ENCODE data around the gene CTNNBIP1. TPM values are rescaled to one million over a fixed set of nuclear protein-coding genes. Genes with fewer than 3 reads are reported as not detected.

Gene CTNNBIP1
- polyA plus RNA-seq, 1 of the 3 experiments (the other 2 are of a cell fraction): 57.6 TPM

DNA sequence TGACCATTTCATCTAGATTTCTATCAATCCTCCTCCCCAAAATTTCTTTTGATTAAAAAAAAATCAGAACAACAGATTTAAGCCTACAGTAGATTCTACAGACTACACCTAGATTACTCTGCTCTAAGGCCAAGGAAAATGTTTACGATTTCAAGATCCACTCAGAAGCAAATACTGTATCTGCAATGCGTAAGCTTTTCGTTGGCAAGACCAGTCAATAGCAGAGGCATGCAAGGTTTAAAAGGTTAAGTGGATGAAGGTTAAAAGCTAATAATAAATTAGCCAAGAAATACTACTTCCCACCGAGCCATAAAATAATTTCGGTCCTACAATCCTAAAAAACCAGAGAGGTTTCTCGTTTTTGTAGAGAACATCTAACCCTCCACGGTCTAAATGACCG, 87.6 kb downstream of the CTNNBIP1 start:
- H3K9ac ChIP-seq: peak overlapping the region; percentile 76
- H2AFZ ChIP-seq (ENCODE audit: low read depth): no peak overlapping the region
- H3K9me3 ChIP-seq: no peaks in the 10 kb centered on the region
- peaks cover 0 to 5% of the 10 kb centered on the region in 2 experiments for H3K36me3 ChIP-seq (replicated peaks in 1 of 2; ENCODE audit: control insufficient read depth in 1 of 2, insufficient read depth in 2 of 2, low read length in 1 of 2)
- DNase-seq: no peak
- H3K4me1 ChIP-seq (ENCODE audit: control insufficient read depth in 1 of 2, insufficient read depth in 2 of 2, low read depth in 1 of 2, low read length in 1 of 2): peaks cover 0 to 21% of the 10 kb centered on the region in 2 experiments; a peak in 3 of 4 replicates
- CTCF ChIA-PET: interaction anchor here (1.0 to 1.2 kb wide), 2 partner anchors 38 to 52 kb away, joined by 3 read pairs; no protein-coding TSS in a partner anchor
- peaks cover 55% of the 10 kb centered on the region for H3K79me2 ChIP-seq (ENCODE audit: insufficient read depth)
- no peaks in the 10 kb centered on the region for H3K27me3 ChIP-seq (ENCODE audit: insufficient read depth)
- H3K9me2 ChIP-seq: no peaks in the 10 kb centered on the region
- H4K20me1 ChIP-seq (ENCODE audit: insufficient read depth): peaks cover 25% of the 10 kb centered on the region
- POLR2A ChIA-PET: no interaction called here
- peaks cover 30% of the 10 kb centered on the region for H3F3A ChIP-seq (replicated peaks; ENCODE audit: insufficient read depth)
- no peak overlapping the region; a peak in 1 of 4 replicates for H3K27ac ChIP-seq (ENCODE audit: low read depth in 2 of 2, low read length in 1 of 2)
- H3K4me2 ChIP-seq: peak overlapping the region; percentile 94
- 11% methylated on average over 8 of the region's 8 CpGs for WGBS (ENCODE audit: low lambda C conversion rate)
- TF ChIP-seq FOSL2 (IDR thresholded peaks at IDR 0.05; ENCODE audit: borderline replicate concordance, low read depth) (no peak), GABPA (IDR thresholded peaks at IDR 0.05; ENCODE audit: low read depth) (no peak), JUND (IDR thresholded peaks at IDR 0.05) (no peak), TEAD4 (IDR thresholded peaks at IDR 0.05; ENCODE audit: borderline replicate concordance, insufficient read depth) (no peak)
- peak overlapping the region; percentile 74 to 92 for H3K4me3 ChIP-seq (ENCODE audit: low read depth in 2 of 2, low read length in 1 of 2)

DNA sequence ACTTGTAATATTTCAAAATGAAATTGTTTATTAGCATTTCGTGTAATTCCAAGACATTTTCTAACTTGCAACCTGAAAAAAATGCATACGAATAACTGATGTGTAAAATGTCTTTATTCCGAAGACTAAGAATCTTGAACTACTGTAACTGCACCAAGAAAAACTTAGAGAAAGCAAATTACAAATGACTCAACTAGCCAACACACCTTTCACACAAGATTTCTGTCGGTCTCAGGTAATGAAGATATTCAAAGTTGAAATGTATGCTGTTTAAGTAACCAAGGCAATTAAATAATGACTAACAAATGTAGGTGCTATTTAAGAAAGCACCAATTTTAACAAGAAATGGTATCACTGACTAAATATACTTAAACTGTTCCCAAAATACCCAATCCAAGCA, 88.4 kb downstream of the CTNNBIP1 start:
- no peak for TF ChIP-seq FOXM1 (IDR thresholded peaks at IDR 0.05; ENCODE audit: low read depth)
- no peak for TF ChIP-seq EP300 (IDR thresholded peaks at IDR 0.05; ENCODE audit: borderline replicate concordance in 1 of 2, low read depth in 1 of 2, low read length in 1 of 2)
- TF ChIP-seq RFX5 (IDR thresholded peaks at IDR 0.05; ENCODE audit: low read length): no peak
- TF ChIP-seq NFIC (IDR thresholded peaks at IDR 0.05; ENCODE audit: borderline replicate concordance): no peak
- TF ChIP-seq, protein P1, sequence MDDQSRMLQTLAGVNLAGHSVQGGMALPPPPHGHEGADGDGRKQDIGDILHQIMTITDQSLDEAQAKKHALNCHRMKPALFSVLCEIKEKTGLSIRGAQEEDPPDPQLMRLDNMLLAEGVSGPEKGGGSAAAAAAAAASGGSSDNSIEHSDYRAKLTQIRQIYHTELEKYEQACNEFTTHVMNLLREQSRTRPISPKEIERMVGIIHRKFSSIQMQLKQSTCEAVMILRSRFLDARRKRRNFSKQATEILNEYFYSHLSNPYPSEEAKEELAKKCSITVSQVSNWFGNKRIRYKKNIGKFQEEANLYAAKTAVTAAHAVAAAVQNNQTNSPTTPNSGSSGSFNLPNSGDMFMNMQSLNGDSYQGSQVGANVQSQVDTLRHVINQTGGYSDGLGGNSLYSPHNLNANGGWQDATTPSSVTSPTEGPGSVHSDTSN (IDR thresholded peaks at IDR 0.05): no peak
- TF ChIP-seq YY1 (IDR thresholded peaks at IDR 0.05; ENCODE audit: low read depth): no peak
- TF ChIP-seq SIN3A (IDR thresholded peaks at IDR 0.05; ENCODE audit: borderline replicate concordance, low read depth, low read length): no peak
- TF ChIP-seq, protein P2, sequence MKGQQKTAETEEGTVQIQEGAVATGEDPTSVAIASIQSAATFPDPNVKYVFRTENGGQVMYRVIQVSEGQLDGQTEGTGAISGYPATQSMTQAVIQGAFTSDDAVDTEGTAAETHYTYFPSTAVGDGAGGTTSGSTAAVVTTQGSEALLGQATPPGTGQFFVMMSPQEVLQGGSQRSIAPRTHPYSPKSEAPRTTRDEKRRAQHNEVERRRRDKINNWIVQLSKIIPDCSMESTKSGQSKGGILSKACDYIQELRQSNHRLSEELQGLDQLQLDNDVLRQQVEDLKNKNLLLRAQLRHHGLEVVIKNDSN (IDR thresholded peaks at IDR 0.05; ENCODE audit: borderline replicate concordance, low read depth): no peak
- no peak for TF ChIP-seq TCF12 (IDR thresholded peaks at IDR 0.05)
- TF ChIP-seq, protein P3, sequence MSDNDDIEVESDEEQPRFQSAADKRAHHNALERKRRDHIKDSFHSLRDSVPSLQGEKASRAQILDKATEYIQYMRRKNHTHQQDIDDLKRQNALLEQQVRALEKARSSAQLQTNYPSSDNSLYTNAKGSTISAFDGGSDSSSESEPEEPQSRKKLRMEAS (IDR thresholded peaks at IDR 0.05; ENCODE audit: low read depth): no peak
- no peak for TF ChIP-seq MXI1 (IDR thresholded peaks at IDR 0.05; ENCODE audit: low read depth, low read length)
- no peak for TF ChIP-seq RXRA (IDR thresholded peaks at IDR 0.05; ENCODE audit: borderline replicate concordance, low read depth)
- no peak for TF ChIP-seq FOXJ3 (CRISPR knock-in tag; IDR thresholded peaks at IDR 0.05)
- no peak for TF ChIP-seq POLR2AphosphoS5 (IDR thresholded peaks at IDR 0.05; ENCODE audit: low read depth, low read length)
- TF ChIP-seq SMC3 (IDR thresholded peaks at IDR 0.05; ENCODE audit: low read depth, low read length): no peak
- no peak for TF ChIP-seq FOSL2 (IDR thresholded peaks at IDR 0.05; ENCODE audit: borderline replicate concordance, low read depth)
- TF ChIP-seq RCOR1 (IDR thresholded peaks at IDR 0.05; ENCODE audit: low read length): no peak
- Histone ChIP-seq H3K36me3 (replicated peaks in 1 of 2; ENCODE audit: control insufficient read depth in 1 of 2, insufficient read depth in 2 of 2, low read length in 1 of 2) (peaks cover 0 to 5% of the 10 kb centered on the region in 2 experiments), H3F3A (replicated peaks; ENCODE audit: insufficient read depth) (peaks cover 30% of the 10 kb centered on the region), H3K4me3 (ENCODE audit: low read depth in 2 of 2, low read length in 1 of 2) (no peak overlapping the region), H3K27ac (ENCODE audit: low read depth in 2 of 2, low read length in 1 of 2) (no peak overlapping the region), H3K27me3 (ENCODE audit: insufficient read depth) (no peaks in the 10 kb centered on the region), H4K20me1 (ENCODE audit: insufficient read depth) (peaks cover 25% of the 10 kb centered on the region), H3K4me1 (ENCODE audit: control insufficient read depth in 1 of 2, insufficient read depth in 2 of 2, low read depth in 1 of 2, low read length in 1 of 2) (peaks cover 0 to 21% of the 10 kb centered on the region in 2 experiments; a peak in 3 of 4 replicates), H3K4me2 (peak overlapping the region; percentile 94), H2AFZ (ENCODE audit: low read depth) (no peak overlapping the region), H3K9me3 (no peaks in the 10 kb centered on the region), H3K9ac (no peak overlapping the region), H3K9me2 (no peaks in the 10 kb centered on the region), H3K79me2 (ENCODE audit: insufficient read depth) (peaks cover 63% of the 10 kb centered on the region)
- WGBS (ENCODE audit: low lambda C conversion rate): 88% methylated on average over 4 of the region's 4 CpGs
- ChIA-PET CTCF (interaction anchor here (1.1 to 1.2 kb wide), 2 partner anchors 37 to 47 kb away, joined by 3 to 4 read pairs; no protein-coding TSS in a partner anchor), POLR2A (no interaction called here)
- DNase-seq: no peak

Measured in SK-N-SH (cell line).